GM12865 (cell line): Measurements from ENCODE around the gene WRNIP1.

Experiments used
- DNase-seq: peaks from one replicate; pipeline ENCODE4 v3.0.0; 2010; ENCODE audit warnings: low read depth
- H3K4me3 ChIP-seq: 2 replicates; pipeline ENCODE4 v1.5.1; 2011; ENCODE audit warnings: mild to moderate bottlenecking, low read depth, low read length, control low read depth
- TF ChIP-seq, protein P1 (sequence below): IDR thresholded peaks from 2 replicates; pipeline ENCODE4 v1.5.1; 2011; ENCODE audit warnings: low read length, control low read depth, low read depth, inconsistent platforms; ENCODE audit not compliant: insufficient read depth; ENCODE audit errors: missing control alignments

The WRNIP1 gene

DNA sequence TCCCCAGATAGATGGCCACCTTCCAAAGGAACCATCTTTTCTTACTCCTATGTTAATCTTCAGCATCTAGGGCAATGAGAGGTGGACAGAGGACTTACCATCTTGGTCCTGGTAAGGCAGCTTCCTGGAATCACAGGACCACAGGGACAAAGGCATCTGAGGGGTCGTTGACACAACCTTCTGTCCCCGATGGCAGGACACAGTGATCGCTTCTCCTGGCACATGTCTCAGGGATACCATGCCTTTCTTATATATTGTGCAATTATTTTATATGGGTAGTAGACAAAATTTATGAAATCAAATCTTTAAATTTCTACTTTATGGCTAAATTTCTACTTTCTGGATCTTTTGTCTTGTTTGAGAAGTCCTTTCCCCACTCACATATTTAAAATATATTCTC, 56.4 kb downstream of the WRNIP1 start:
- H3K4me3 ChIP-seq = no peak overlapping the region
- TF ChIP-seq, protein P1, sequence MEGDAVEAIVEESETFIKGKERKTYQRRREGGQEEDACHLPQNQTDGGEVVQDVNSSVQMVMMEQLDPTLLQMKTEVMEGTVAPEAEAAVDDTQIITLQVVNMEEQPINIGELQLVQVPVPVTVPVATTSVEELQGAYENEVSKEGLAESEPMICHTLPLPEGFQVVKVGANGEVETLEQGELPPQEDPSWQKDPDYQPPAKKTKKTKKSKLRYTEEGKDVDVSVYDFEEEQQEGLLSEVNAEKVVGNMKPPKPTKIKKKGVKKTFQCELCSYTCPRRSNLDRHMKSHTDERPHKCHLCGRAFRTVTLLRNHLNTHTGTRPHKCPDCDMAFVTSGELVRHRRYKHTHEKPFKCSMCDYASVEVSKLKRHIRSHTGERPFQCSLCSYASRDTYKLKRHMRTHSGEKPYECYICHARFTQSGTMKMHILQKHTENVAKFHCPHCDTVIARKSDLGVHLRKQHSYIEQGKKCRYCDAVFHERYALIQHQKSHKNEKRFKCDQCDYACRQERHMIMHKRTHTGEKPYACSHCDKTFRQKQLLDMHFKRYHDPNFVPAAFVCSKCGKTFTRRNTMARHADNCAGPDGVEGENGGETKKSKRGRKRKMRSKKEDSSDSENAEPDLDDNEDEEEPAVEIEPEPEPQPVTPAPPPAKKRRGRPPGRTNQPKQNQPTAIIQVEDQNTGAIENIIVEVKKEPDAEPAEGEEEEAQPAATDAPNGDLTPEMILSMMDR = no peak
- DNase-seq = no peak

DNA sequence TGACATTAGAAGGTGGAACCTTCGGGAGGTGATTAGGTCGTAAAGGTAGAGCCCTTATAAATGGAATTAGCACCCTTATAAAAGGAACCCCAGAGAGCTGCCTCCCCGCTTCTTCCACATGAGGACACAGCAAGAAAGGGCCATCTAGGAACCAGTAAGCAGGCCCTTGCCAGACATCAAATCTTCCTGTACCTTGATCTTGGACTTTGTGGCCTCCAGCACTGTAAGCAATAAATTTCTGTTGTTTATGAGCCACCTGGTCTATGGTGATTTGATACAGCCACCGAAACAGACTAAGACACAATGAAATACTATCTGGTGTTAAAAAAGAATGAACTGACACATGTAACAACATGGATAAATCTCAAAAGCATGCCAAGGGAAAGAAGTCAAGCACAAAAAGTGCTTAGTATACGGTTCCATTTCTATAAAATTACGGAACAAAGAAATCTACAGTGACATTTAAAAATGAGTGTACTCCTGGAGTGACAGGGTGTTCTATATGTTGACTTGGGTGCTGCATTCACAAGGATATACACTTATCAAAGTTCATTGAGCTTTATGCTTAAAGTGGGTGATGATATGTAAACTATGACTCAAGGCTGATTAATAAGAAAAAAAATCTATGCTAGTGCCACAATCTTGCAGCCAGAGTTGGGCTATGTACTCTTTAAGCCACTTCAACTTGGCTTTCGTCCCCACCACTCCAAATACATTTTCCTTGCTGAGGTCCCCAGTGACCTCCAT, 58.1 kb downstream of the WRNIP1 start:
- DNase-seq = no peak
- TF ChIP-seq, protein P1 = no peak
- no peak overlapping the region for H3K4me3 ChIP-seq

DNA sequence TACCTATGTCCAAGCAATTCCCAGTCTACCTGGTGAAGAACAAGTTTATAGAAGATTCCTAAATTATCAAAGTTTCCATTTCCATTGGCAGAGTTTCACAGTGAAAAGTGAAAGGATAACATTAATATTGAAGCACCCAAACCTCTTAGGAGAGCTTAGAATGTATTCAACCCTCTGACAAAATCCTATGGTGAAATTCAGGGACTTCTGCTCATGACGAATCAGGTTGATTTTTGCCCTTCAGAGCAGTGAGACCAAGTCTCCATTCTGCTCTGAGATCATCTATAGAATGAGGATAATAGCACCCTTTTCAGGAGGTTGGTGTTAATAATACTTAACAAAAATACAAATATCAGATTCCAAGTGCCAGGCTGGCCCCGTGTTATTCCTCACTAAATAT, 60.9 kb downstream of the WRNIP1 start:
- TF ChIP-seq, protein P1 = no peak
- DNase-seq = no peak
- no peak overlapping the region for H3K4me3 ChIP-seq

DNA sequence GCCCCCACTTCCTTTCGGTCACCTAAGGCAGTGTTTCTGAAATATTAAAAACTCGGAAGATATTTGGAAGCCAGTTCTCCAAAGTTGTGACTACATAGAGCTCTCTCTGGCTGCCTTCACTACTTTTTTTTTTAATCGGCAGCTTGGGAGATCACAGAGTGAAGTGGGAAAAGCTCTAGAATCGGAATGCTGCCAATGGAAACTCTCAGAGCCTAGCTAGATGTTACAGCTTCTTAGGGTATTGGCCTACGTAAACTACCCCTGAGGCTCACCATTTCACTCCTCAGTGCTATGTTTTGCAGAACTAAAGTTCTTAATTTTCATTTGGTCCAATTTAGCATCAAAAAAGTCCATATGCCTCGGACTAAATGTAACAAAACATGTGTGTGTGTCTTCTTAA, 61.9 kb downstream of the WRNIP1 start:
- no peak overlapping the region for H3K4me3 ChIP-seq
- TF ChIP-seq, protein P1 = no peak

DNA sequence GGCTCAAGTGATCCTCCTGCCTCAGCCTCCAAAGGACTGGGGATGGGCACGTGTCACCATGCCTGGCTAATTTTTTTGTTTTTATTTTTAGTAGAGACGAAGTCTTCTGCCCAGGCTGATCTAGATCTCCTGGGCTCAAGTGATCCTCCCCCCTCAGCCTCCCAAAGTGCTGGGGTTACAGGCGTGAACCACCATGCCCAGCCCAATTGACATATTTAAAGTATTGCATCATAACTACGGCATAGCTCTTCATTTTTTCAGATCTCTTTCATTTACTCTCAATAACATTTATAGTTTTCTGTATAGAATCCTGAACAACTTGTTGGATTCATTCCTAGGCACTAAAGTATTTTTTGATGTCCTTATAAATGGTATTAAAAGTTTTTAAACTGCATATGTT, 63.4 kb downstream of the WRNIP1 start:
- no peak overlapping the region for H3K4me3 ChIP-seq
- no peak for DNase-seq
- TF ChIP-seq, protein P1 = no peak

More for the DNA sequence above, 61.9 kb downstream of the WRNIP1 start:
- DNase-seq = no peak

DNA sequence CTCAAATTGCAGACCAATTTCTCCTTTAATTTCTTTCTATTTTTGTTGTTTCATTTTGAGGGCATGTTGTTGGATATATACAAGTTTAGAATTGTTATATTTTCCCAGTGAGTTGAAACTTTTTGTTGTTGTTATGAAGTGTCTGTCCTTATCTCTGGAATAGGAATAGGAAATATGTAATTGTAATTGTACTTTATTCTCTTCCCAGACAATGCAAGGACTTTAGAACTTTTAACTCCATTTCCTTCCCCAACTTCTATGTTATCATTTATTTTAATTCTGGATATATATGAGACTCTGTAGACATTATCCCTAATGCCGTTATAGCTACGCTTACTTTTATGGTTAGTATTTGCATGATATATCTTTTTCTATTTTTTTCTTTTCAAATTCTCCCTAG, 64.1 kb downstream of the WRNIP1 start:
- TF ChIP-seq, protein P1 = no peak
- no peak for DNase-seq
- H3K4me3 ChIP-seq = no peak overlapping the region

DNA sequence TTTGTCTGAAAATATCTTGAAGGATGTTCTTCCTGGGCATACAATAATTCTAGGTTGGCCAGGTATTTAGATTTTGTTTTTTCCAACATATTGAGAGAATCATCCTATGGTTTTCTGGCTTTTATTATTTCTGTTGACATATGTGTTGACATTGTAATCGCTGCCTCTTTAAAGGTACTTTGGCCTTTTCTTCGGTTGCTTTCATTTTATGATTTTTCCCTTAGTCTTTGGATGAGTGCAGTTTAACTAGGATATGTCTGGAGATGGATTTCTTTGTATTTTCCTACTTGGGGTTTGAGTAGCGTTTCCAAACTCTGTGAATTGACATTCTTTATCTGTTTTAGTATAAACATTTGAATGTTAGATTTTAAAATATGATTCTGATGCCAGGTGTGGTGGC, 65.0 kb downstream of the WRNIP1 start:
- H3K4me3 ChIP-seq = no peak overlapping the region
- DNase-seq = no peak
- TF ChIP-seq, protein P1 = no peak
